Activated T-helper 1 cell treated with Interleukin-2 at 50 U/mL for 16 hours (primary cell): ENCODE measurements around the gene BBC3.

Experiments
- DNase-seq: peaks from one replicate; pipeline ENCODE4 v3.0.0-alpha.2; 2020; ENCODE audit warnings: low read depth

Gene BBC3

DNA sequence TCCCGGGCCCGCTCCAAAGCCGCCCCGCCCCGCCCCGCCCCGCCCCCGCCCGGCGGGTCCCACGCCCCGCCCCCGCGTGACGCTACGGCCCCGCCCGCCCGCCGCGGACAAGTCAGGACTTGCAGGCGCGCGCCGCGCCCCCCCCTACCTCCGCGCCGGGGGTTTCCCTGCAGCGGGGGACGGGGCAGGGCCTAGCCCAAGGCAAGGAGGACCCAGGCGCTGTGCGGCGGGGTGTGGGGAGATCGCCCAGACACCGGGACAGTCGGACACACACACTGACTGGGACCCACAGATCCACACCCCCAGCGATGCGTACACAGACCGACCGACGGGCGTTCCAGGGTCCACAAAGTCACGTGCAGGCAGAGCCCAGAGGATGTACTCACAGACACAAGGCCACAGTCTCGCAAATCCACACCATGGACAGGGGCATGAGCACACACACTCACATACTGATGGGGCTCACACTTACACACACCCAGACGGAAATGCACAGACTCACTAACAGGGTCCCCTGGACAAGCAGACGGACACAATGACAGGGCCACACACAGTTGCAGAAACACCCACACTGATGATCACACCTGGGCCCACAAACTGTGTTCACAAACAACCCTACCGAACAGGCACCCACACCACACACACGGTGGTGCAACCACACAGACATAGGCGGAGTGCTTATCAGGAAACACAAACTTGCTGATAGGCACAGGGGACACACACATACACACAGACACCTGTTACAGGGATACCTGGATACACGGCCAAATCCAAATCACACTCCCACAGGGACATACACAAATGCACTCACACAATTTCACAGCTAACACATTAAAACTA lies 436 bp upstream of the BBC3 start:
- DNase-seq: peak; percentile 86

DNA sequence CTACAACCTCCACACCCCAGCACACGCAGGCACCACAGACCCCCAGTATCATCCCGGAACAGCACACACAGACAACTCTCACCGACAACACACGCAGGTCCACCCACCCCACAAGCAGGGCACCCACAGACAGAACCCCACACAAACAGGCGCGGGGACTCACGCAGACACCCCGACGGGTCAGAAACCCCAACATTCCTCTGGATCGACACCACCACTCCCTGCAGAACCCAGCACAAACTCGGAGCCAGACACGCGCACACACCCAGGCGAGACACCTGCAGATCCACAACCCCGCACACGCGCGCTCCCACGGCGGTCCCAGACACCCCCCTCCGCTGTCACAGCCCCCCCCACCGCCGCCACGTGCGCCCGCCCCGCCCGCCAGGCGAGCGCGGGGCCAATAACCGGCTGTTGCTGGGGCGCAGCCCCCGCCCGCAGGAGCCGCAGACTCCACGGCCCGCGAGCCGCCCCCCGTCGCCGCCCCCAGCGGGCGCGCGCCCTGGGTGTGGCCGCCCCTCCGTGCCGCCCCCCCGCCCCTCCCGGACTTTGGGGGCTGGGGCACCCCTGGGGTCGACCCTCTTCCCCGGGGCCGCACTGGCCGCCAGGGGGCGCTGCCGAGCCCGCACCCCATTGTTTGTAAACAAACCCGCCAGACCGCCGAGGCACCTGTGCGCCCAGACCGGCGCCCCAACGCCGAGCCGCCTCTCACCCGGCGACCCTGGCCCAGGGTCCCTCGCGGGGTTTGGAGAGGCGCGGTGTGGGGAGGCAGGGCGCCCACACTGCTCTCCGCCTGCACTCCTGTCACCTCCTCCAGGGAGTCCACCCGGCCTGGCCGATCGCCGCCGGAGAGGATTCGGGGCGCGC lies 712 bp downstream of the BBC3 start:
- peak; percentile 75 for DNase-seq

DNA sequence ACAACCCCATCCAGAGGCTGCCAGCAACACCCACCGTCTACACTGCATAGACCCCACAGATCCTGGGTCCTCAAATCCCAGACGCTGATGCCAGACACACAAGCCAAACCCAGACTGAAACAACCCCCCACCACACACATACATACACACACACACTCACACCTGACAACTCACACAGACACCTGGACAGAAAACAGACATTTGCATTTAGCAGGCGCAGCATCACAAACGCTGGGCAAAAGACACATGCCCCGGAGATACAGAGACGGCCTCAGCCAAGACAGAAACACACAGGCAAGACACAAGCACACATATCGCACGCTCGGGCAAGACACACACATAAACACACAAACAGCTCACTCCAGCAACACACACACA lies 1.3 kb downstream of the BBC3 start:
- no peak for DNase-seq

DNA sequence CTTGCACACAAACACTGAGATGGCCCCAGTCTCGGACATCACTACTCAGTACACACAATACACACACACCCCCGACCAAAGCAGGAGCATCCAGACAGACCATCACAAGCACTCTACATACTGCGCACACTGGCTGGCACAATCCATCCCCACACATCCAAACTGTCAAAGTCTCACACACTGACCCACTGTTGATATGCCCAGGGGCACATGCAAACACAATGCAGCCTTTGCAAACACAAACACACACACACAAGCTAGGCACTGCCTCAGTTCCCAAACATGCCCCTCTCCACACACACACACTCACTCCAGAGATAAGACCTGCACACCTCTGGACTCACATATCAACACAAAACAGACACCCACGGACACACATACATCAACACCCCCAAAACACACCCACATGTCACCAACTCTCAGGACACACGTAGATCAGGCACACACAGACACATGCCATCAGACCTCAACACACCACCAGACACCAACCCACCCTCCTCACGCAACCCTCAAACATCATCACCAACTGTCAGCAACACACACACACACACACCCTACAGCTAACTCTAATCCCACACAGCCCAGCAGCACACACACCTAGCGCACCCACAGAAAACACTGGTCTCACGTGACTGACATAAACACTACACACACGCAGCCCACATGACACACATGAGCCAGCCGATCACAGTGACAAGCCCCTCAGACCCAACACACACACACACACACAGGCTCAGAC lies 1.9 kb downstream of the BBC3 start:
- no peak for DNase-seq

DNA sequence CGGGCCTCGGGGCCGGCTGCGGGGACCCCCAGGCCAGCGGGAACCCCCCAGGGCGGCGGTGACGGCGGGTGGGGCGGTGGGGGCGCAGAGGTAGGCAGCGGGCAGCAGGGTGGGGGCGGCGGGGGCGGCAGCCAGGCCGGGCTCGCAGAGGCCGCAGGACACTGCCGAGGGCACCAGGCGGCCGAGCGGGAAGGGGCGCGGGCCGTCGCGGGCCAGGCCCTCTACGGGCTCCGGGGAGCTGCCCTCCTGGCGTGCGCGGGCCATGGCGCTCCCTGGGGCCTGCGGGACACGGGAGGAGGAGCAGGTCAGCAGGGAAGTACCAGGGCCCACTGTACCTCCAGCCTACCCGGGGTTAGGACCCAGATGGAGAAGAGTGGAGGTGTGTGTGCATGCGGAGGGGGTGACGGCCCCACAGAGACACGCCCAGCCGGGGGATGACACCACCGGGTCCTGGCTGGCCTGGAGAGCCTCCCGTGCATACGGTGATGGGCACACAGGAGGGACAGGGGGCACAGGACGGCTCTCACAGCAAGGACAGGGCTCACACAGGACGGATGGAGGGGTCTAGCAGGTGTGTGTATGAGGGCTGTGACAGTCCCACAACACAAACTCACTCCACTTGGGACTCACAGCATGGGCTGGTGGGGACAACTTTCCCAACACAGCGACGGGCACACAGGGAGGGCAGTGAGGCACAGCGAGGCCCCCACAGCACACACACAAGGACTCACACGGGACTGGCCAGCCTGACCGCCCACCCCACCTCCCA lies 2.6 kb downstream of the BBC3 start:
- DNase-seq: no peak

DNA sequence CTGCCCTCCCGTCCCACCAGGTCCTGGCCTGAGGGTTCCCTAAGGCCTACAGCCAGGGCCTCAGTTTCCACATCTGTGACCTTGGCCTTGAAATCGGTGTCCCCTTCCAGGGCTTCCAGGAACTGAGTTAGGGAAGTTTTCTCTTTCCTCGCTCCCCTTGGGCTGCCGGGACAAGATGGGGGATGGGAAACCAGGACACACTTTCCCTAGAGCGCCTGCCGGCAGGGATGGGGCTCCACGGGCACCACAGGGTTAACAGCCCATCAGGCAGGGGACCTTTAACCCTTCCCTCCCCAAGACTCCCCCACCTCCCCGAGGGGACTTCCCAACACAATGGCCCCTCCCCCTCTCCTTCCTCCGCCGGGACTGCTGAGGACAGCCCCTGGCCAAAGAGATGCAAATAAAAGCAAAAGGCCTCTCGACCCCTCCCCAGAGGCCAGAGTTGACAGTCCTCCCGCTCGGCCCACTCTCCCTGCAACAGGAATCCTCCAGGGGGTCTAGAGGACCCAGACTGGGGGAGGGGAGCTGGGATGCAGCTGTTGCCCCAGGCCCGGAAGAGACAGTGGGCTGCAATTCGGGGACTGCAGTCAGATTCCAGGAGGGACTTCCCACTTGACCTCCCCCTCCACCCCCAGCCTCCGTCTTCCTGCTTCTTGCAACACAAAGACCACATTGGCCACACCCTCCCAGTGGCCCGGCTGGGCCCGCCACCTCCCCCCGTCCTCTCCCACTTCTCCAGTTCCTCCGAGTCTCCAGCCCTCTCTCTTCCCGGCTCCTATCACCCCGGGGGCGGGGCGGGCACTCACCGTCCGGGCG lies 3.4 kb downstream of the BBC3 start:
- no peak for DNase-seq

DNA sequence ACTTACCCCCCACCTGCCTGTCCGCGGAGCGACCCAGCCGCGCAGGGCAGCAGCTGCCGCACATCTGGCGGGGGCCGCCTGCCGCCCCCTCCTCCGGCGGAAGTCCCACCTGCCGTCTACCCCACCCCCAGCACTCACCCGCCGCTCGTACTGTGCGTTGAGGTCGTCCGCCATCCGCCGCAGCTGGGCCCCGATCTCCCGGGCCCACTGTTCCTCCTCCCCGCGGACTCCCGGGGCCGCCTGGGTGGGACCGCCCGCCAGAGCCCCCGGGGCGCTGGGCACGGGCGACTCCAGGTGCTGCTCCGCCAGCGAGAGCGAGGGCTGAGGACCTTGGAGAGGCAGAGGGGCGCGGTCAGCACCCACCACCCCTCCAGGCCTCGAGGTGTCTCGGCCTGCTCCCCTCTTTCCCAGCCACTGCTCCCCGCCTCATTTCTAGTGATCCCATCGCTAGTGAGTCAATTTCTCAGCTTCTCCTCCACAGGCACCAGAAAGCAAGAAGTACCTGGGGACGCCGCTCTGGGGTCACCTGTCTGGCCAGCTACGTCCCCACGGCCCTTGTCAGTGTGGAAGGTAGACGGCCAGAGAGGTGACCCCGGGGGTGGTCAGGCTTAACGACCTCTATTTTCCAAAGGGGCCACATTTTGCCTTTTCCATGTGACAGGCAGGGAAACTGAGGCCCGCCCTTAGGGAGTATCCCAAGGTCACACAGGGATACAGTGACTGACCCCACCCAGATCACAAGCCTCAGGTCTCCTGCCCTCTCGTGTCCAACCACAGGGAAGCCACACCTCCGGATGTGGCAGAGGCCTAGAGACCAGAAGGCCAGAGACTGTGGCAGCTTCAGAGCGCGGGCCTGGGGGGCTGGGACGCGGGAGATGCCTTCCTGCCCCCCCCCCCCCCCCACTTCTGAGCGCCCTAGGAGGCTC lies 4.3 kb downstream of the BBC3 start:
- no peak for DNase-seq

DNA sequence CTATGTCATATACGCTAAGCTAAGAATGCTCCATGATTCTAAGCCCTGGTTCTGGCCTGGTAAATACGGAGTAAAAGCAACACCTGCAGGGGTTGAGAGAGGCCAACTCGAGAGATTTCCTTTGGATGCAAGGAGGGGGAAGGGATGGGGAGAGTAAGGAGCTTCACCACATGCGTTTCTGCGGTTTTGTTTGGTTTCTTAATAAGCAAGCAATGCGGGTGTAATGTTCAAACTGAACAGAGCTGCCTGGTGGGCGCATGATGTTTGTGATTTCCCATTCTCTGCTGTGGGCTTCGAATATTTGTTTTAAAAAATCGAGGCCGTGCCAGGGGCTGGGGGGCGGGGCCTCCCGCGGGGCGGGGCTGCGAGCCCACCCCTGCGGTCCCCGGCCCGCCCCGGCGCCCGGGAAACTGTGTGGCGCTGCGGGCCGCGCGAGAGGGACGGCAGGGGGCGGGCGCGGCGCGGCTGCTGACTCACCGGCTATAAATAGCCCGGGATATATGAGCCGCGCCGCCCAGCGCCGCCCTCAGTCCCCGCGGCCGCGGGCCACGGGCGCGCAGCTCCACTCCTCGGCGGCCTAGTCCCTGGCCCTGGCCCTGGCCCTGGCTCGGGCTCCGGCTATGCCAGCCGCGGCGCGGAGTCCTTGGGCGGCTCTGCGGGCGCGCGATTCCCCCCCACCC lies 5.1 kb downstream of the BBC3 start:
- DNase-seq: peak; percentile 82

DNA sequence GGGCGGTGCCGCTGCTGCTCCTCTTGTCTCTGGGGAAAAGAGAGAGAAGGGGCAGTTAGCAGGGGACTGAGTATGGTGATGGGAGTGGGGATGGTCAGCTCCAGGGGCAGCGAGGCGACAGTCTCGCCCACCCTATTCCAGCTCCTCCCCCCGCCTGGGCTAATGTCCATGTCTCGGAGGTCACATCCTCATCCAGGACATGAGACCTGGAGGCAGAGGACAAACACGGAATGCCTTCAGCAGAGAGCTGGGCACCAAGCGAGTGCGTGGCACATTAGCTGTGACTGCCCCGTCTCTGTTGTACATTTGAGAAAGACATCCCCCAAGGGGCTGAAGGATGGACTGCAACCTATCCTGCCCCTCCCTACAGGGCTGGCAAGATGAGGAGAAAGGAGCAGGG lies 9.1 kb downstream of the BBC3 start:
- no peak for DNase-seq

DNA sequence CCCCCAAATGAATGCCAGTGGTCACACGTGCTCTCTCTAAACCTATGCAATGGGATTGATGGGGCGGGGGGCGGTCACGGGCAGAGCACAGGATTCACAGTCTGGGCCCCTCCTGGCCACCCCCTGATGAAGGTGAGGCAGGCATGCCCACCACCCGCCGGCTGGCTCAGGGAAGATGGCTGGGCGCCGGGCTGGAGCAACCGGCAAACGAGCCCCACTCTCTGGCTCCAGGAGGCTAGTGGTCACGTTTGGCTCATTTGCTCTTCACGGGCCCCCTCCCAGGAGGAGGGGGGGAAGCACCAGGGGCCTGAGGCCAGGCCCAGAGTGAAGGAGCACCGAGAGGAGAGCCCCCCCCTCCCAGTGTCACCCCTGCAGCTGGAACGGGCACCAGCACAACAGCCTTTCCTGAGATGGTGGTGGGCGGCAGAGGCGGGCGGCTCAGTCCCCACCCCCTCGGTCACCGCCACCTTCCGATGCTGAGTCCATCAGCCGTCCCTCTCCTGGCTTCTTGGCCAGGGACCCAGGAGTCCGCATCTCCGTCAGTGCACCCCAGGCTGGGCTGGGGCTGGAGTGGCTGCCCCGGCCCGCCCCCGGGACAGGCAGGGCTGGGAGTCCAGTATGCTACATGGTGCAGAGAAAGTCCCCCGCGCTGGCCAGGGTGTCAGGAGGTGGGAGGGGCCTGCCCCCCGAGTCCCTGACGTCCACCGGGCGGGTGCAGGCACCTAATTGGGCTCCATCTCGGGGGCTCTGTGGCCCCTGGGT lies 9.7 kb downstream of the BBC3 start:
- no peak for DNase-seq

DNA sequence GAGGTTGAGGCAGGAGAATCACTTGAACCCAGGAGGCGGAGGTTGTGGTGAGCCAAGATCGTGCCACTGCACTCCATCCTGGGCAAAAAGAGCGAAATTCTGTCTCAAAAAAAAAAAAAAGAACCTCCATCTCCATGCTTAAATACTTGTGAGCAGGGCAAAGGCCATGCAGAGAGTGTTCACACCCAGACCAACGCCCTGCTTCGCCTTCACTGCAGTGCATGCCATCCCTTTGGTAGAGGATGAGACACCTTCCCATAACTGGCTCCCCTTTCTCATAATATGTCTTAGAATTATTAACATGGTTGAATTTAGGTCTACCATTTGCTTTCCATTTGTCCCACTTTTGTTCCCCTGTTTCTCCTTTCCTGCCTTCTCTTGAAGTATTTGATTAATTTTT lies 15.4 kb downstream of the BBC3 start:
- DNase-seq: no peak

DNA sequence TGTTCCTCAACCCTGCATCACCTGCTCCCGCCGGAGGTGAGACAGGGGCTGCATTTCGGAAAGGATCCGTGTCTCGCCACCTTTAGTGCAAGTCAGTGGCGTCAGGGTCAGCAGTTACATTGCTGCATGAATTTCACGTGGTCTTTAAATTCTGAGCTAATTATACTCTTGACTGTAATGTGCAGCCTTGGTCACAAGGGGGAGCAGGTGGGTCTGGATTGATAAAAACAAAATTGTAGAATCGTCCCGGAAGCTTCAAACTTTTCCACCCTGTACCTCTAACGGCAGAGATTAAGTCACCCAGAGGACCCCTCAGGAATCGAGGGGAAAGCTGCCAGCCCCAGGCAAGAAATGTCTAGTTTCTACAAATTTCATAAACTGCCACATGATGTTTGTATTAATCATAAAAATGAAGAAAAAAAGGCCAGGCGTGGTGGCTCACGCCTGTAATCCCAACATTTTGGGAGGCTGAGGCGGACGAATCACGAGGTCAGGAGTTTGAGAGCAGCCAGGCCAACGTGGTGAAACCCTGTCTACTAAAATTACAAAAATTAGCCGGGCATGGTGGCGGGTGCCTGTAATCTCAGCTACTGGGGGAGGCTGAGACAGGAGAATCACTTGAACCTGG lies 20.2 kb downstream of the BBC3 start:
- DNase-seq: peak; percentile 54

DNA sequence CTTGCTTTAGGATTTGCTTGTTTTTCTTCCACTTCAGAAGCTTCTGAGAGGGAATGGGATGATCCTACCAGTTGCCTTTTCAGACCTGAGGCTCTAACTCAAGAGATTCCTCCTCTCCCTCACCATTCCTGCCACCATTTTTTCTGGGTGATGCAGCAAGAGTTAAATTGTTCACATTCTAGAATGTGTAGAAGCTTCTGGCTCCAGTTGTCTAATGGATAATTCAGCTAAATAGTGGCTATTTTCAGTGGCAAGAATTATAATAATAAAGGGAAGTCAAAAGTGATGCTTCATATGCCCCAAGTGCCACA lies 20.9 kb downstream of the BBC3 start:
- no peak for DNase-seq

DNA sequence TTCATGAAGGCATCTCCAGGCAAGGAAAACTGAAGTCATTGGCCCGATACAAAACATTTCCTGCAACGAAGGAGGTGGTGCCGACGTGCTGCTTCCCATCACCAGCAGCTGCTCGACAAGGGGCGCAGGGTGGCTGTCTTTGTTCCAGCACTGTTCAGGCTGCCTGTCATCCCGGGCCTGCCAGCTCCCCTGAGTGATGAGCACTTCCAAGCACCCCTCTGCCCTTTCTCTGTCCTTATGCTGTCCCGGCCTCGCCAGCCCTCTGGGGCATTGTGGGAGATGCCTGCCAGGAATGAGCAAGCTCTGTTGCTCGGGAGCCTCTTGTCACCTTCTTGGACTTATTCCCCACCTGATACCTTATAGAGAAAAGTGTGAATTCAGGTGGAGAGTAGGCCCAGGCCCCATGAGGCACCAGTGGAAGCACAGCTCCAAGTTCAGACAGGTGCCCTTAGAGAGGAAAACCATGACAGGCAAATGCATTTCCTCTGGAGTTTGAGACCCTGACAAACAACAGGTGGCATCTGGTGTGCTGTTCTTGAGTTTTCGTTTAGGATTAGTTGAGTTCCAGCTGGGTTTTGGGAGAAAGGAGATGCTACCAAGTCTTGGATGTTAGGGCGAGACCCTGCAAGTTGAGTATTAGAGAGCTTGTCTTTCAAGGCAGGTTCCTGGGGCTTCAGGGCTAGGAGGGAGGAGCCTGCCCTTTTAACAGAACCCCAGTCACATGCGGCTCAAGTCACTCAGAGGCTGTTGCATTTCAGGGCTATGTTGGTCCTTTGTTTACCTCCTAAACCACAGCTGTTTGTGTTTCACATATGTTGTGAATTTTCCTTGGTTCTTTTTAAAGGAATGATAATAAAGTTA lies 21.4 kb downstream of the BBC3 start:
- DNase-seq: no peak

DNA sequence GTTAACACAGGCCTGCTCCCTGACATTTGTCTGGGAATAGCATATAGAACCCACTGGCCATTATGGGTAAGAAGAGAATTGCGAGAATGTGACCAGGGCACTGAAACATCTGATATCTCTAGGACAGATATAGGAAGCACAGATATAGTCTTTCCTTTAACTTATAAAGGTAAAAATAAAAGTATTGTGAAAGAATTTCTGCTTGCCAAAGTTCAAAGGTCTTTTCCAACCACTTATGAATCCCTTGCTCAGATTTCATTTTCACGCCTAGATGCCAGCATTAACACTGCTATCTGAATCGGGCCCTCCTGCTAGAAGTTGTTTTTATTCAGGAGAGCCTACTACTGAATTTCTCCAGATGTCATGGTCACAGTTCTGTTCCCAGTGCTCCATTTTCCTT lies 27.7 kb downstream of the BBC3 start:
- DNase-seq: no peak

DNA sequence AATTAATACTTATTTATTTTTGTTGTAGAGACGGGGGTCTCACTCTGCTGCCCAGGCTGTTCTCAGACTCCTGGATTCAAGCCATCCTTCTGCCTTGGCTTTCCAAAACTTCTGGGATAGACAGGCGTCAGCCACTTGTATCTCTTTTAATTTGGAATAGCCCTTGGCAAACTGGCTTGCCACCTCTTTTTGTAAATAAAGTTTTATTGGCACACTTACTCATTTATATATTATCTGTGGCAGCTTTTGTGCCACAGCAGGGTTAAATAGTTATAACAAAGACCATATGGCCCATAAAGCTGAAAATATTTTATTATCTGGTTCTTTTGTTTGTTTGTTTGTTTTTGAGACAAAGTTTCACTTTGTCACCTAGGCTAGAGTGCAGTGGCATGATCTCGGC lies 30.5 kb downstream of the BBC3 start:
- DNase-seq: no peak

DNA sequence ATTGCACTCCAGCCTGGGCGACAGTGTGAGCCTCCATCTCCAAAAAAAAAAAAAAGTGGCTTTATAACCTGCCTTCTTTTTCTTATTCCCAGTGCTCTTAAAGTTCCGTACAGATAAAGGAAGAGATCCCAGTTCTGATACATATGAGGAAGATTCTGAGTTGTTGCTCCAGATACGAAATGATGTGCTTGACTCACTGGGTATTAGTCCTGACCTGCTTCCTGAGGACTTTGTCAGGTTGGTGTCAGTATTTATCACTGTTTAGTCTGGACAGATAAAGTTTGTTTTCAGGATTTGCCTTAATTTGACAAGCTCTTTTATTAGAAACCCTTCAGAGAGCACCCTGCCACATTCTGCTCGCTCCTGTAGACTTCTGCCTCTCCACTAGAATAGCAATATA lies 33.9 kb downstream of the BBC3 start:
- no peak for DNase-seq
